Hepatocyte (in vitro differentiated cells): ENCODE measurements around the gene RPS23. TPM values are rescaled to one million over a fixed set of nuclear protein-coding genes. Genes with fewer than 3 reads are reported as not detected.

Experiments used
- DNase-seq: peaks from one replicate; pipeline ENCODE4 v3.0.0-alpha.2; 2016; ENCODE audit warnings: low spot score
- H2AFZ ChIP-seq: fragments of 200-600 bp; sonication (generic); 2 replicates; pipeline ENCODE4 v1.6.0; 2016; ENCODE audit warnings: antibody characterized with exemption, mild to moderate bottlenecking
- H3K27ac ChIP-seq: fragments of 200-600 bp; sonication (generic); 2 replicates; pipeline ENCODE4 v1.5.1; 2016; ENCODE audit warnings: mild to moderate bottlenecking
- H3K27me3 ChIP-seq: fragments of 200-600 bp; sonication (generic); 2 replicates; pipeline ENCODE4 v1.6.1; 2016
- H3K36me3 ChIP-seq: fragments of 200-600 bp; sonication (generic); replicated peaks from 2 replicates; pipeline ENCODE4 v1.5.1; 2016; ENCODE audit warnings: low read depth; ENCODE audit not compliant: insufficient read depth
- H3K4me1 ChIP-seq: fragments of 200-600 bp; sonication (generic); 2 replicates; pipeline ENCODE4 v1.5.1; 2016; ENCODE audit warnings: mild to moderate bottlenecking, moderate library complexity; ENCODE audit not compliant: insufficient read depth
- H3K4me2 ChIP-seq: fragments of 200-600 bp; sonication (generic); 2 replicates; pipeline ENCODE4 v1.6.0; 2016
- H3K4me3 ChIP-seq: fragments of 200-600 bp; sonication (generic); 2 replicates; pipeline ENCODE4 v1.5.1; 2016; ENCODE audit warnings: mild to moderate bottlenecking
- H3K79me2 ChIP-seq: fragments of 200-600 bp; sonication (generic); 2 replicates; pipeline ENCODE4 v1.6.0; 2017; ENCODE audit warnings: mild to moderate bottlenecking
- H3K9me2 ChIP-seq: fragments of 200-600 bp; sonication (generic); replicated peaks from 2 replicates; pipeline ENCODE4 v1.6.0; 2017; ENCODE audit warnings: mild to moderate bottlenecking; ENCODE audit not compliant: insufficient read depth
- H3K9me3 ChIP-seq: fragments of 200-600 bp; sonication (generic); 2 replicates; pipeline ENCODE4 v1.5.1; 2016; ENCODE audit warnings: low read depth, mild to moderate bottlenecking
- H4K20me1 ChIP-seq: fragments of 200-600 bp; sonication (generic); 2 replicates; pipeline ENCODE4 v1.6.0; 2016; ENCODE audit warnings: mild to moderate bottlenecking; ENCODE audit not compliant: insufficient read depth, poor library complexity, severe bottlenecking
- CTCF ChIP-seq: fragments of 200-600 bp; sonication (generic); IDR thresholded peaks from 2 replicates; pipeline ENCODE4 v1.5.1; 2016; ENCODE audit warnings: antibody characterized with exemption, mild to moderate bottlenecking; ENCODE audit not compliant: poor library complexity
- EZH2 ChIP-seq: fragments of 200-600 bp; sonication (generic); IDR thresholded peaks from 2 replicates; pipeline ENCODE4 v1.6.1; 2016; ENCODE audit warnings: antibody characterized with exemption, mild to moderate bottlenecking, borderline replicate concordance
- EZH2phosphoT487 ChIP-seq: fragments of 200-600 bp; sonication (generic); IDR thresholded peaks from one replicate; pipeline ENCODE4 v1.6.1; 2018; ENCODE audit warnings: antibody characterized with exemption, mild to moderate bottlenecking, low read depth, moderate library complexity; ENCODE audit not compliant: unreplicated experiment, severe bottlenecking
- WGBS: methylation state at CpG from one replicate; pipeline ENCODE4 v1.1.6; 2016; ENCODE audit warnings: low lambda C conversion rate; ENCODE audit errors: missing lambda C conversion rate; 5-methylcytosine and 5-hydroxymethylcytosine counted together
- polyA plus RNA-seq: library from polyadenylated mRNA; unstranded; fragments of >200 nt; fragmentation: Nextera tagmentation; extraction: Ambion mirVana; gene quantifications from 2 replicates; pipeline ENCODE4 v1.2.1, GENCODE V29; 2016
- total RNA-seq: library from RNA; depleted of rRNA; stranded (reverse); fragments of >200 nt; gene quantifications from 2 replicates; pipeline ENCODE4 v1.2.3, GENCODE V29; 2014

RPS23 gene
- total and polyA plus RNA-seq, 2 experiments from 2014 or later: 797 to 3,018 TPM

GRCh38 chr5:82325155-82325554 lies 47.0 kb upstream of the RPS23 start:
- Histone ChIP-seq H3K4me2 (no peak overlapping the region), H3K27ac (no peak overlapping the region), H4K20me1 (no peaks in the 10 kb centered on the region), H3K4me1 (no peaks in the 10 kb centered on the region), H3K36me3 (no peaks in the 10 kb centered on the region), H3K9me3 (no peaks in the 10 kb centered on the region), H3K4me3 (no peak overlapping the region), H2AFZ (no peak overlapping the region), H3K27me3 (no peaks in the 10 kb centered on the region), H3K9me2 (no peaks in the 10 kb centered on the region), H3K79me2 (no peaks in the 10 kb centered on the region)
- no peak for TF ChIP-seq EZH2
- DNase-seq: no peak
- WGBS: 84% methylated on average over 10 of the region's 10 CpGs

GRCh38 chr5:82320966-82321365 lies 42.8 kb upstream of the RPS23 start:
- 91% methylated on average over 2 of the region's 2 CpGs for WGBS
- H3K36me3 ChIP-seq: no peaks in the 10 kb centered on the region
- H3K27ac ChIP-seq: no peak overlapping the region
- no peak for DNase-seq
- H3K4me3 ChIP-seq: no peak overlapping the region
- no peaks in the 10 kb centered on the region for H3K4me1 ChIP-seq
- no peaks in the 10 kb centered on the region for H3K27me3 ChIP-seq
- no peak overlapping the region for H3K4me2 ChIP-seq
- no peaks in the 10 kb centered on the region for H3K79me2 ChIP-seq
- TF ChIP-seq CTCF (no peak), EZH2 (no peak), EZH2phosphoT487 (no peak)
- no peak overlapping the region for H2AFZ ChIP-seq
- H3K9me2 ChIP-seq: no peaks in the 10 kb centered on the region
- H3K9me3 ChIP-seq: no peaks in the 10 kb centered on the region
- no peaks in the 10 kb centered on the region for H4K20me1 ChIP-seq

GRCh38 chr5:82319651-82320376 lies 41.7 kb upstream of the RPS23 start:
- Histone ChIP-seq H3K9me2 (no peaks in the 10 kb centered on the region), H3K27me3 (no peaks in the 10 kb centered on the region), H3K4me3 (no peak overlapping the region), H3K27ac (no peak overlapping the region), H3K4me1 (no peaks in the 10 kb centered on the region), H2AFZ (no peak overlapping the region), H3K79me2 (no peaks in the 10 kb centered on the region), H3K9me3 (no peaks in the 10 kb centered on the region), H3K4me2 (no peak overlapping the region), H3K36me3 (no peaks in the 10 kb centered on the region), H4K20me1 (no peaks in the 10 kb centered on the region)
- TF ChIP-seq CTCF (no peak), EZH2 (no peak), EZH2phosphoT487 (no peak)
- DNase-seq: no peak
- 79% methylated on average over 5 of the region's 5 CpGs for WGBS

- no peak for DNase-seq
- Histone ChIP-seq H3K4me3 (no peak overlapping the region), H3K4me1 (no peaks in the 10 kb centered on the region), H2AFZ (no peak overlapping the region), H3K36me3 (no peaks in the 10 kb centered on the region), H3K27ac (no peak overlapping the region), H3K27me3 (no peaks in the 10 kb centered on the region), H3K4me2 (no peak overlapping the region), H4K20me1 (no peaks in the 10 kb centered on the region), H3K79me2 (no peaks in the 10 kb centered on the region), H3K9me3 (no peaks in the 10 kb centered on the region), H3K9me2 (no peaks in the 10 kb centered on the region)
- TF ChIP-seq EZH2phosphoT487 (no peak), CTCF (no peak), EZH2 (no peak)
- 100% methylated on average over 2 of the region's 2 CpGs for WGBS
Observed at GRCh38 chr5:82319192-82319591, 41.0 kb upstream of the RPS23 start.
